OCI-M2 (cell line): ENCODE results near the gene GTF3C1.
A peak's percentile ranks its signal among the peaks of the same experiment; 100 is the strongest.

Experiments used
- DNase-seq: peaks from one replicate; lab custom pipeline; 2025; ENCODE audit not compliant: unreplicated experiment; lab: John Stamatoyannopoulos, UW

The GTF3C1 gene

GRCh38 chr16:27561216-27561615, 11.5 kb upstream of the GTF3C1 start:
- no peak for DNase-seq

- no peak for DNase-seq
These were observed 9.2 kb upstream of the GTF3C1 start for GRCh38 chr16:27558932-27559331.

DNA sequence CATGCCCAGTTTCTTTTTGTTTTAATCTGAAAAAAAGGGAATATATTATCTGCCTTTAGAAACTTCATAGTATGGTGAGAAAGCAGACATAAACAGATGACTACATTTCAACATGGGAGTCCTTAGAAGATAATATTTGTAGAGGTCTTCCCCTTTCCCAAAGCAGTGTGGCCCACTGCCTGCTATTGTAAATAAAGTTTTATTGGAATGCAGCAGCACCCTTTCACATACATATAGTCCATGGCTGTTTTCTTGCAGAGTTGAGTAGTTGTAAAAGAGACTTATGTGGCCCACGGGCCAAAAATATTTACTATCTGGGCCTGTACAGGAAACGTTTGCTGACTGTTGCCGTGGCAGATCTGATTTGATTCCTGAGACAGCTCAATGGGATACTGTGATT, 8.7 kb upstream of the GTF3C1 start:
- no peak for DNase-seq

- DNase-seq: no peak
These were observed 6.8 kb upstream of the GTF3C1 start for GRCh38 chr16:27556471-27556870.

DNA sequence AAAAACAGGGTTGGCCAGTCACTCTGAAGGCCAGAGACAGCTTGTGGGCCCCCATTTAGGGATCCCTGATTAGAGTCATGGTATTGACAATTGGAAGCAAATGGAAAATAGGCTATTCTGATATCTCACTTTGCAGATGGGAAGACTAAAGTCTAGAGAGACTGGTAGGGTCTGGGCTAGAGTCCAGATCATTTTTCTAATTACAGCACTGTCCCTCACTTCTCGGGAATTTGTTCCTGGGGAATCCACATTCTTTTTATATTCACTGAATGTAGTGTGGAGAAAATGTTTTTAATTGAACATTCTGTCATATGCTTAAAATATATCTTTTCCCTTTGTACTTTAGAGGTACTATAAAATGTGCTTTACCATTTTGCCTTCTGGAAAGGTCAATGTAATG, 1.3 kb upstream of the GTF3C1 start:
- DNase-seq: no peak

DNA sequence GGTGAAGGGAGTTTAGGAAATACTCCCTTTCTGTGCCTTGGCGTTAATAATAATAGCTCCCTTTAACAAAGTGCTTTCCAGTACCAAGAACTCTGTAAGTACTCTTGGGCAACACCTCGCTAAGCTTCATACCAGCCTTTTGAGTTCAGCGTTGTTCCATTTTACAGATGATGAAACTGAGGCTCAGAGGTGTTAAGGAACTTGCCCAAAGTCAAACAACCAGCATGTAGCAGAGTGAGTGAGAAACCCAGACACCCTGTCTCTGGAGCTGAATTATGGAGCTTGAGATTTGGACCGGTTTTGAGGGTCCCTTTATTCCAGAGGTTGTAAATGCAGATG, 838 bp upstream of the GTF3C1 start:
- DNase-seq: no peak

DNA sequence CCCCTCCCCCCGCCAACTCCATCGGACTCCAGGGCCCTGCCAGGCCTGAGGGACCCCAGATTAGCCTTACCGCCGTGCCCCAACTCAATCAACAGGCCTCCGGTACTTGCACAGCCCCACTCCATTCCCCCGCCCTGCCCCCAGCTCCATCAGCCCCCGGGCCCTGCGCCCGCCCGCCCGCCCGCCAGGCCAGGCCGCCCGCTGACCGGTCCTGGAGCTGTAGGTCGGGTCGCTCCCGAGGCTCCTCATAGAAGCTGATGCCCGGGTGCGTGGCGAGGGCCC, 308 bp downstream of the GTF3C1 start:
- DNase-seq: no peak

- DNase-seq: no peak
These were observed 1.9 kb downstream of the GTF3C1 start for GRCh38 chr16:27547851-27548250.

DNA sequence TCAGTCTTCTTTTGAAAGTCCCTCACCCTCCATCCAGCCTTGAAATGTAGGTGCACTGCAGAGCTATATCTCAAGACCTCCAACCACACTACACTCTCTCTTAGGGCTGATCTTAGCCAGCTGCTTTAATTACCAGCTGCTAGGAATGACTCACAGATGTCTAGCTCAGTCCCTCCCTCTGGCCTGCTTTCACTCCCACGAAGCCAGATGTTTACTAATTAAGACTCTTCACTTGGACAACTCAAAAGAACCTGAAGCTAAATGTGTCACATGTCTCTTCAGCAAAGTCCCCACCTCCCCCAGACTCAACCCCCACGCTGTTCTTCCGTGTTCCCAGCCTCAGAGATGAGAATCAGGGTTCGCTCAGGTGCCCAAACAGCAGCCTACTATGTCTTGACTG, 2.6 kb downstream of the GTF3C1 start:
- no peak for DNase-seq

DNA sequence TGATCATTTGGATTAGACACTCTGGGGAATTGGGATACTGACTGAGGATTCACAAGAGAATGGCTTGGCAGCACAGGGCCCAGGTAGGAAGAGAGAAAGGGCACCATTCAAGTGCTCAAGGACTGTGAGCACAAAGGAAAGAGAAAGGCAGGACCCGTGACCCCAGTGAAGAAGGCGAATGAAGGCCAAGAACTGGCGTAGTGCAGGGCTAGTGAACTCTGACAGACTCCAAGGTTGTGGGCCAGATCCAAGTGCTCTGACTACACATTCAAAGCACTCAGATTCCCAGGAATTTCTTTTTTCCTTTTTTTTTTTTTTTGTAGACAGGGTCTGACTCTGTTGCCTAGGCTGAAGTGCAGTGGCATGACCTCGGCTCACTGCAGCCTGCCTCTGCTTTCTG, 5.0 kb downstream of the GTF3C1 start:
- DNase-seq: no peak

GRCh38 chr16:27543801-27544200, 5.9 kb downstream of the GTF3C1 start:
- no peak for DNase-seq

GRCh38 chr16:27539636-27540035, 10.1 kb downstream of the GTF3C1 start:
- DNase-seq: no peak

DNA sequence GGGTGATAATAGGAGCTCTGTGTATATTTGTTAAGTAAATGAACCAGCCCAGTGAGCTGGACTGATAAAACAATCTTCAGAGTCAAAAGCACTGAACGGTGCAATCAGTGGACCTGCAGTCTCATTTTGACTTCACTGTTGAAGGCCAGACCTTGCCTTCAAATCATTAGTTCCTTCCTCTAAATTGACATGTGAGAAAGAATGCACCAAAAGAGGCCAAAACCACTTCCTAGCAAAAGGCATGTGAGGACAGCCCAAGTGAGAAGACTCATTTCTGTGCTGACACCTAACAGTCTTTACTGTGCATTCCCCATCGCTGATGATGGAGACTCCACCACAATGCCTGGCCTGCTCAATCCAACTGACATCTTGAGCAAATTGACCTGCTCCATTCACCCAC, 10.6 kb downstream of the GTF3C1 start:
- DNase-seq: peak; percentile 24

GRCh38 chr16:27538528-27538927, 11.2 kb downstream of the GTF3C1 start:
- no peak for DNase-seq

DNA sequence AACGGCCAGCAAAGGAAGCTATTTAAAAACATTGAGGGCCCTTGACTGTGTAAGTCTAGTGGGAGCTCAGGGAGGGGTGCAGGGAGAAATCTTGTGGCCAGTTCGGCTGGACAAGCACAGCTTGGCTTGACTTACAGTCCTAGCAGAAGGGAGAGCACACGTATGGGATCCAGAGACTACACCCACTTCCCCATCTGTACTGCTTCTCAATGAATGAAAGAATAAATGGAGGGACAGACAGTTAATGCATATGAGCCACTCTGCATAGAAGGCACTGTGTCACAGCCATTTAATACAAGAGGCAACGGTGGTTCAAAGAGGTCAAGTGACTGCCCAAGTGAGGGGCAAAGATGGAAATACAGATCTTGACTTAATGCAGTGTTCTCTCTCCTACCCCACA, 15.5 kb downstream of the GTF3C1 start:
- DNase-seq: no peak

GRCh38 chr16:27531826-27532800, 17.6 kb downstream of the GTF3C1 start:
- DNase-seq: no peak

- no peak for DNase-seq
These were observed 18.5 kb downstream of the GTF3C1 start for GRCh38 chr16:27531186-27531585.

DNA sequence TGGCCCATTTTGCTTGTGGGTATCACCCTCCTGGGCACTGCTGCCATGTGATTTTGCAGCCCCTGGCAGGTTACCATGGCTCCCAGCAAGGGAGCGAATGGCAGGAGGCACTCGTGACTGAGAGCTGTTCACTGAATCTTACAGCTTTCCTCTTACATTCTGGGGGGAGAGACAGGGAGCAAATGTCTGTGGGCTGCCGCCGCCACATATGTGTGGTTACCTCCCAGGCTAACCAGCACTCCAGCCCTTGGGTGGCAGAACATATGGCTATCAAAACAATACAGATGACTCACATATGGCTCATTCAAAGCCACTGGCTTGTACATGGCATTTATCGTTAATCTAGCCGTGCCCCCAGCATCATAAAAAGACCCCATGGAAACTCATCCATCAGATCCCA, 19.8 kb downstream of the GTF3C1 start:
- no peak for DNase-seq

- DNase-seq: no peak
These were observed 21.4 kb downstream of the GTF3C1 start for GRCh38 chr16:27528294-27528693.

- no peak for DNase-seq
These were observed 23.5 kb downstream of the GTF3C1 start for GRCh38 chr16:27526180-27526579.

GRCh38 chr16:27522173-27522707, 27.5 kb downstream of the GTF3C1 start:
- DNase-seq: no peak

DNA sequence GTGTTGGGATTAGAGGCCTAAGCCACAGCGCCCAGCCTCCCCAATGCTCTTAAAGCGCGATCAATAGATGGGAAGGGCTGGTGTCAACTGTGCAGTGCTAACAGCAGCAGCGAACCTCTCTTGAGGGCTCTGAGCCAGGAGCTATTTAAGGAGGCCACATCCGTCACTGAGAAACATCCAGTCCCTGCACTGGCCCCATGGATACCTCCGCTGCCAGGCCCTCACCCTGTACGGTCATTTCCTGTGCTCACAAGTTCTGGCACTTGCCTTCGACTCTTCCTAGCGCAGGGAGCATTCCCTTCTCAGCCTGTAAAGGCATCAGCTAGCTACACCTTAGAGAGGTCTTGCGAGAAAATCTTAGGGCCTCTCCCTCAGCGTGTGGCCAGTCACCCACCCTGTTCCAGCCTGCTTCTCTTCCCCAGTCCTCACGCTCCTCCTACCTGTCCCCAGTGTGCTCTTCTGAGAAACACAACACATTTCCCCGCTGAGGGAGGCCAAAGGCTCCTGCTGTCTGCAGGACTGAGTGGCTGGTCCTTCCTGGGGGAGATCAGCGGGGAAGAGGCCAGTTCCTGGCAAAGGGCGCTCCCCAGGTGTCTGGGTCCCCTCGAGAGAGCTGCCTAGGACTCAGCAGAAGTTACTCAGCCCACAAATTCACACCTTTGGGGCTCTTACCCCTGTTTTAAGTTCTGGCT, 28.6 kb downstream of the GTF3C1 start:
- no peak for DNase-seq
